Gastroesophageal sphincter (tissue), 4 donors: ENCODE results near the gene PPARG. TPM values are rescaled to one million over a fixed set of nuclear protein-coding genes. Genes with fewer than 3 reads are reported as not detected.

Source experiments
- ATAC-seq: fragments of 150-250 bp; one replicate; pipeline ENCODE4 v1.9.1; 2016; ENCODE audit warnings: mild to moderate bottlenecking, moderate library complexity
- H3K27ac ChIP-seq, 4 donors: fragments of 200-600 bp; sonication (generic) in 3 of 4; 1 replicate in 3 of 4; 2 replicates in 1 of 4; pipeline ENCODE4 v1.5.1; 2016 to 2019
- H3K27me3 ChIP-seq: fragments of 200-600 bp; sonication (generic); one replicate; pipeline ENCODE4 v1.5.1; 2019
- H3K36me3 ChIP-seq, 2 donors: fragments of 200-600 bp; sonication (generic); one replicate each; pipeline ENCODE4 v1.5.1; 2019; ENCODE audit warnings: control low read depth in 1 of 2
- H3K4me1 ChIP-seq, 3 donors: fragments of 200-600 bp; sonication (generic); 1 replicate in 2 of 3; 2 replicates in 1 of 3; pipeline ENCODE4 v1.5.1; 2016 to 2019; ENCODE audit warnings: control low read depth in 2 of 3
- H3K4me3 ChIP-seq, 2 donors: fragments of 200-600 bp; sonication (generic); one replicate each; pipeline ENCODE4 v1.5.1; 2019; ENCODE audit warnings: mild to moderate bottlenecking in 1 of 2, moderate library complexity in 1 of 2
- H3K9me3 ChIP-seq, 3 donors: fragments of 200-600 bp; sonication (generic); one replicate each; pipeline ENCODE4 v1.5.1; 2017 to 2019; ENCODE audit warnings: control low read depth in 2 of 3
- EP300 ChIP-seq: sonication (generic); formaldehyde crosslinking; IDR thresholded peaks from one replicate; pipeline ENCODE4 v1.6.1; 2017; ENCODE audit warnings: antibody characterized with exemption, mild to moderate bottlenecking
- POLR2A ChIP-seq, 2 donors: fragments of 450-650 bp; IDR thresholded peaks; one replicate each; pipeline ENCODE4 v1.6.1; 2017; ENCODE audit warnings: antibody characterized with exemption in 2 of 2, mild to moderate bottlenecking in 2 of 2, moderate library complexity in 1 of 2
- POLR2AphosphoS5 ChIP-seq: sonication (generic); formaldehyde crosslinking; IDR thresholded peaks from one replicate; pipeline ENCODE4 v1.6.1; 2017; ENCODE audit warnings: antibody characterized with exemption
- WGBS, 2 donors: methylation state at CpG; one replicate each; pipeline ENCODE4 v1.1.5; 2018; ENCODE audit warnings: low coverage in 1 of 2; 5-methylcytosine and 5-hydroxymethylcytosine counted together
- total RNA-seq, 4 donors: library from RNA; depleted of rRNA; stranded (reverse); fragments of >200 nt; gene quantifications; one replicate each; pipeline ENCODE4 v1.1.0, GENCODE V29; 2016
- TF ChIP-seq, protein P1 (sequence below), 4 experiments: fragments of 200-600 bp in 2 of 4; fragments of 450-650 bp in 2 of 4; sonication (generic) in 1 of 4; IDR thresholded peaks; one replicate each; pipeline ENCODE4 v1.5.1; 2017 to 2019; ENCODE audit warnings: antibody characterized with exemption in 4 of 4, mild to moderate bottlenecking in 2 of 4, moderate library complexity in 2 of 4

Gene PPARG
- total RNA-seq, 4 donors from 2014 or later: 3.9 to 14.9 (median 9.3) TPM

DNA sequence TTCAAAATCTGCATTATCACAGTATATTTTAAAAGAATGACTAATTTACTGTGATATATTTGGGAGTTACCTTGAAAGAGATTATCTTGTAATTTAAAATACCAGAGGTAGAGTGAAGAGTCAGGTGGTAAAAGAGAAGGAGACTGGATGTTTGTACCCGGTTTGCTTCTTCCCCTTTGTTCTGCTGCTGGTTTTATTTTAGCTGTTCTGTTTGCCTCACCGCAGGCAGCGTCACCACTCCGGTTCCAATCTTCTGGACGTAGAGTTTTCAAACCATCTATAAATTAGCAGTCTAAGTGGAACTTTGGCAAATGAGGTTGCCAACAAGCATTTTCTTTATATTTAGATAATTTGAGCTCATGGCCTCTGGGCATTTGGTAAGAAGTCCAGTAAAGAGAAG, 38.2 kb downstream of the PPARG start:
- H3K27me3 ChIP-seq: no peaks in the 10 kb centered on the region
- WGBS, 2 donors: 73 to 82% methylated on average over 4 to 5 of the region's 5 CpGs
- ATAC-seq: no peak
- H3K9me3 ChIP-seq: no peaks in the 10 kb centered on the region
- no peak for TF ChIP-seq POLR2A (IDR thresholded peaks at IDR 0.05)
- TF ChIP-seq, protein P1, sequence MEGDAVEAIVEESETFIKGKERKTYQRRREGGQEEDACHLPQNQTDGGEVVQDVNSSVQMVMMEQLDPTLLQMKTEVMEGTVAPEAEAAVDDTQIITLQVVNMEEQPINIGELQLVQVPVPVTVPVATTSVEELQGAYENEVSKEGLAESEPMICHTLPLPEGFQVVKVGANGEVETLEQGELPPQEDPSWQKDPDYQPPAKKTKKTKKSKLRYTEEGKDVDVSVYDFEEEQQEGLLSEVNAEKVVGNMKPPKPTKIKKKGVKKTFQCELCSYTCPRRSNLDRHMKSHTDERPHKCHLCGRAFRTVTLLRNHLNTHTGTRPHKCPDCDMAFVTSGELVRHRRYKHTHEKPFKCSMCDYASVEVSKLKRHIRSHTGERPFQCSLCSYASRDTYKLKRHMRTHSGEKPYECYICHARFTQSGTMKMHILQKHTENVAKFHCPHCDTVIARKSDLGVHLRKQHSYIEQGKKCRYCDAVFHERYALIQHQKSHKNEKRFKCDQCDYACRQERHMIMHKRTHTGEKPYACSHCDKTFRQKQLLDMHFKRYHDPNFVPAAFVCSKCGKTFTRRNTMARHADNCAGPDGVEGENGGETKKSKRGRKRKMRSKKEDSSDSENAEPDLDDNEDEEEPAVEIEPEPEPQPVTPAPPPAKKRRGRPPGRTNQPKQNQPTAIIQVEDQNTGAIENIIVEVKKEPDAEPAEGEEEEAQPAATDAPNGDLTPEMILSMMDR (IDR thresholded peaks at IDR 0.05): no peak
- TF ChIP-seq POLR2AphosphoS5: no peak
- no peak for TF ChIP-seq EP300
- H3K4me3 ChIP-seq: no peak overlapping the region
- no peaks in the 10 kb centered on the region for H3K4me1 ChIP-seq
- H3K27ac ChIP-seq: no peak overlapping the region
- H3K36me3 ChIP-seq: no peaks in the 10 kb centered on the region

DNA sequence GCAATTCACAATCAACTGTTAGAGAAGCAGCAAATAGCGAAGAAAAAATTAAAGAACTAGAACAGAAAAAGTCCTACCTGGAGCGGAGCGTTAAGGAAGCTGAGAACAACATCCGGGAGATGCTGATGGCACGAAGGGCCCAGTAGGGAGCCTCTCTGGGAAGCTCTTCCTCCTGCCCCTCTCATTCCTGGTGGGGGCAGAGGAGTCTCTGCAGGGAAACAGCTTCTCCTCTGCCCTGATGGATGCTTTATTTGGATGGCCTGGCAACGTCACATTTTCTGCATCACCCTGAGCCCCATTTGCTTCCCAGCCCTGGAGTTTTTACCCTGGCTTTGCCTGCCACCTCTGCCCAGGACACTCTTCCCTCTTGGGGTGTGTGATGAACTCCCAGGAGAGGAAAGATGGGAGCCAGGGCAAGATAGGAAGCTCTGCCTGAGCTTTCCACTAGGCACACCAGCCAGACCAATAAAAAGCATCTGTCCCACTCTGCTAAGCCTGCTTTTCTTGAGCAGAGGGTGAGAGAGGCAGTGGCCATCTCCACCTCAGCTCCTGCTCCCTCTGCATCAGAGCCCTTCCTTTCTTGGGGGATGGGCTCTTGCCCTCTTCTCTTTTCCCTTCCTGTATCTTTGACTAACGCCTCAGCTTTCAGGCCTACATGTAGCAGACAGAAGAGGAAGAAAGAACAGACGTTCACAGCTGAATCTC, 39.4 kb downstream of the PPARG start:
- Histone ChIP-seq H3K27ac (no peak overlapping the region), H3K27me3 (no peaks in the 10 kb centered on the region), H3K36me3 (no peaks in the 10 kb centered on the region), H3K9me3 (no peaks in the 10 kb centered on the region), H3K4me1 (no peaks in the 10 kb centered on the region), H3K4me3 (no peak overlapping the region)
- 64 to 73% methylated on average over 6 of the region's 8 CpGs for WGBS, 2 donors
- ATAC-seq: no peak
- no peak for TF ChIP-seq EP300
- no peak for TF ChIP-seq POLR2A (IDR thresholded peaks at IDR 0.05)
- TF ChIP-seq, protein P1 (IDR thresholded peaks at IDR 0.05): no peak
- no peak for TF ChIP-seq POLR2AphosphoS5

DNA sequence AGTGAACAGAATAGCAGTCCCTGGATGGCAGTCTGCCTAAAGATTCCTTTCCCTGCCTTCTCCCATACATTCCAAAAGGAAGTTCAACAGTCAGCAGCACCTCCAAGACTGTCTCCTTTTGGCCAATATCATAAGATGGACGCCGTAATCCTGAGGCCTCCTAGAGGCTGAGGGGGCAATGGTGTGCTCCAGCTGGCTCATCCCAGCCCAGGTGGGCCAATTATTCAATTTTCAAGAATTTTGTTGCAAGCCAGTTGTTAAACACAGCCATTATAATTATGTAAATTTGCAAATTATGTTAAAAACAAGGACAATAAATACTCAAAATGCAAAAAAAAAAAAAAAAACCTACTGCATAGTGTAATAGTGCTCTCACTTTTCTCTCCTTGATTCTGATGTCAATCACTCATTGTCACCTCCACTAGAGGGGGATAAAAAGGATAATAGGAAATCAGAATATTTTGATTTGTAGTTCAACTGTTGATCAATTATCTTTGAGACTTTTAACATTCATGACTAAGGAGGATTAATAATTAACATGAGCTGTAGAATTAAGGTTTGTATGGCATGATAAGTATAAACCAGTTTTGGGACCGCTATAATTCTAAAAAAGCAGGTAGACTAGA, 40.1 kb downstream of the PPARG start:
- TF ChIP-seq EP300: no peak
- TF ChIP-seq POLR2AphosphoS5: no peak
- no peak for TF ChIP-seq POLR2A (IDR thresholded peaks at IDR 0.05)
- TF ChIP-seq, protein P1 (IDR thresholded peaks at IDR 0.05): no peak
- Histone ChIP-seq H3K27ac (no peak overlapping the region), H3K36me3 (no peaks in the 10 kb centered on the region), H3K4me3 (no peak overlapping the region), H3K27me3 (no peaks in the 10 kb centered on the region), H3K9me3 (no peaks in the 10 kb centered on the region), H3K4me1 (no peaks in the 10 kb centered on the region)
- ATAC-seq: no peak
- WGBS, 2 donors: 47 to 60% methylated on average over 3 of the region's 3 CpGs

DNA sequence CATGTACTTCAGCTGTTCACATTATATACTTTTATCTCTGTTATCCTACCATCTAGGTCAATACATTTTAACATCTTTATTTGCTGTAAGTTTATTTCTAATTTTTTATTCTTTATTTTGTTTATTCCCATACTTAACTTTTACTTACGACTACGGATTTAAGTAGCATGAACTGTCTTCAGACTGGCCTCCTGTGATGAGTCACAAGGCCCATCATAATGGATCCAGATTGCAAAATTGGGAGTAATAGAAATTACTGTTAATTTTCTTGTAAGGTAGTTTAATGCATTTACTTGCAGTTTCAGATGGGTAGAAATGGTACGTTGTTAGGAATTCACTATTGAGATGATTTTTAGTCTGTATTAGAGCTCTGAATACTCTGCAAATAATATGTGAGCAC, 45.9 kb downstream of the PPARG start:
- Histone ChIP-seq H3K27ac (no peak overlapping the region), H3K9me3 (no peaks in the 10 kb centered on the region), H3K36me3 (no peaks in the 10 kb centered on the region), H3K4me1 (no peaks in the 10 kb centered on the region), H3K27me3 (peaks cover 3% of the 10 kb centered on the region), H3K4me3 (no peak overlapping the region)
- WGBS, 2 donors: 91 to 95% methylated on average over 2 to 3 of the region's 3 CpGs
- TF ChIP-seq POLR2A (IDR thresholded peaks at IDR 0.05): no peak
- no peak for TF ChIP-seq EP300
- no peak for TF ChIP-seq POLR2AphosphoS5
- TF ChIP-seq, protein P1 (IDR thresholded peaks at IDR 0.05): no peak
- no peak for ATAC-seq

DNA sequence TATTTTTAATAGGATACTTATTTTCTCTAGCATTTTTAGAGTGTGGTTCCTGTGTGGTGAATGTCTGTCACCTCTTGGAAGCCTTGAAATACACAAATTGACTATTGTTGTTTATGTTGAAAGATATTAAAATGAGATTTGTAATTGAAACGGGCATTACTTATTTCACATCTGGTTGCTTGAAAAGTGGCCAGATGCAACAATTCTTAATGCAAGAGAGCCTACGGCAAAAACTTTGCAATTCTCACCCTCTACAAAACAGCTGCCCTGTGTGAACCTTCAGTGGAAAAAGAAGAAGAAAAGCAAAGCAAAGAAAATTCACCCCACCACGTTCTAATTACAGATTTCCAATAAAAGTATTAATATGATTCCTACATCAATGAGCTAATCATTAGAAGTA, 46.6 kb downstream of the PPARG start:
- ATAC-seq: no peak
- TF ChIP-seq, protein P1 (IDR thresholded peaks at IDR 0.05): no peak
- TF ChIP-seq EP300 (no peak), POLR2AphosphoS5 (no peak), POLR2A (IDR thresholded peaks at IDR 0.05) (no peak)
- Histone ChIP-seq H3K9me3 (no peaks in the 10 kb centered on the region), H3K27ac (no peak overlapping the region), H3K27me3 (peaks cover 6% of the 10 kb centered on the region), H3K4me1 (no peaks in the 10 kb centered on the region), H3K36me3 (no peaks in the 10 kb centered on the region), H3K4me3 (no peak overlapping the region)
- WGBS, 2 donors: 55 to 65% methylated on average over 2 to 3 of the region's 3 CpGs
